Measurements from ENCODE around the gene ADAMTS20. TPM values are rescaled to one million over a fixed set of nuclear protein-coding genes. Genes with fewer than 3 reads are reported as not detected.
A peak's percentile ranks its signal among the peaks of the same experiment; 100 is the strongest.

ADAMTS20 gene
- total RNA-seq: 1 to 10 TPM in 4 of 8 experiments, under 1 TPM in 2, not detected in 2; 0.05 to 4.8 (median 2.4) TPM

GRCh38 chr12:43551971-43552559 is at the start of gene ADAMTS20:
Gene ADAMTS20, minus strand, starts transcription at chr12:43552203. Its CDS starts 282 bp downstream, at chr12:43551921.
- no peak within 1 kb of the TSS for H3K27ac ChIP-seq
- 0 to 10% (median 0%) methylated on average over 1 to 10 of the region's 51 CpGs; no CpG with 5 or more reads in 4 of the 10 experiments for WGBS, 10 experiments
- peak within 1 kb of the TSS; percentile 45 to 59 (median 58) for H3K4me3 ChIP-seq
- peaks cover 11 to 12% of the 10 kb centered on the region in 2 donors for H3K4me1 ChIP-seq (replicated peaks in 1 of 2)
- in situ Hi-C loops (cut with MboI; ENCODE audit: low pct_unique_long_range_greater_than_20kb in 2 of 9, low sequenced_read_pairs in 9 of 9, unreplicated experiment in 9 of 9): no loop called here
- ATAC-seq (replicated peaks in 6 of 8): peak in 6 of 8 experiments; percentile 92 to 94 (median 92)

- in situ Hi-C loops (cut with MboI; ENCODE audit: low pct_unique_long_range_greater_than_20kb in 2 of 9, low sequenced_read_pairs in 9 of 9, unreplicated experiment in 9 of 9): no loop called here
- Histone ChIP-seq H3K27ac (no peak overlapping the region), H3K4me3 (no peak overlapping the region), H3K4me1 (replicated peaks in 1 of 2) (no peaks in the 10 kb centered on the region)
- WGBS, 10 experiments: 0 to 100% (median 67%) methylated on average over 1 of the region's 1 CpG; no CpG with 5 or more reads in 2 of the 10 experiments
- ATAC-seq (replicated peaks in 6 of 8): no peak
Observed at GRCh38 chr12:43599708-43600107, 47.7 kb upstream of the ADAMTS20 start.

- in situ Hi-C loops (cut with MboI; ENCODE audit: low pct_unique_long_range_greater_than_20kb in 2 of 9, low sequenced_read_pairs in 9 of 9, unreplicated experiment in 9 of 9): no loop called here
- 33 to 100% (median 83%) methylated on average over 1 to 3 of the region's 3 CpGs; no CpG with 5 or more reads in 1 of the 10 experiments for WGBS, 10 experiments
- H3K27ac ChIP-seq: no peak overlapping the region
- H3K4me3 ChIP-seq: no peak overlapping the region
- ATAC-seq (replicated peaks in 6 of 8): no peak
- no peaks in the 10 kb centered on the region for H3K4me1 ChIP-seq (replicated peaks in 1 of 2)
Observed at GRCh38 chr12:43599066-43599465, 47.1 kb upstream of the ADAMTS20 start.

- 11 to 80% (median 56%) methylated on average over 1 of the region's 1 CpG; no CpG with 5 or more reads in 6 of the 10 experiments for WGBS, 10 experiments
- H3K27ac ChIP-seq: no peak overlapping the region
- H3K4me1 ChIP-seq (replicated peaks in 1 of 2): peaks cover 0 to 2% of the 10 kb centered on the region in 2 donors
- no peak overlapping the region for H3K4me3 ChIP-seq
- in situ Hi-C loops (cut with MboI; ENCODE audit: low pct_unique_long_range_greater_than_20kb in 2 of 9, low sequenced_read_pairs in 9 of 9, unreplicated experiment in 9 of 9): no loop called here
- no peak for ATAC-seq (replicated peaks in 6 of 8)
Observed at GRCh38 chr12:43590307-43590706, 38.3 kb upstream of the ADAMTS20 start.

- in situ Hi-C loops (cut with MboI; ENCODE audit: low pct_unique_long_range_greater_than_20kb in 2 of 9, low sequenced_read_pairs in 9 of 9, unreplicated experiment in 9 of 9): no loop called here
- WGBS, 10 experiments: 18 to 98% (median 83%) methylated on average over 2 to 7 of the region's 7 CpGs; no CpG with 5 or more reads in 2 of the 10 experiments
- H3K4me3 ChIP-seq: no peak overlapping the region
- ATAC-seq (replicated peaks in 6 of 8): no peak
- H3K27ac ChIP-seq: no peak overlapping the region
- peaks cover 0 to 2% of the 10 kb centered on the region in 2 donors for H3K4me1 ChIP-seq (replicated peaks in 1 of 2)
Observed at GRCh38 chr12:43586646-43587245, 34.7 kb upstream of the ADAMTS20 start.

- Histone ChIP-seq H3K4me1 (replicated peaks in 1 of 2) (peaks cover 0 to 2% of the 10 kb centered on the region in 2 donors), H3K4me3 (no peak overlapping the region), H3K27ac (no peak overlapping the region)
- WGBS, 10 experiments: 29 to 100% (median 80%) methylated on average over 1 of the region's 2 CpGs; no CpG with 5 or more reads in 4 of the 10 experiments
- in situ Hi-C loops (cut with MboI; ENCODE audit: low pct_unique_long_range_greater_than_20kb in 2 of 9, low sequenced_read_pairs in 9 of 9, unreplicated experiment in 9 of 9): no loop called here
- peak in 5 of 8 experiments; percentile 26 to 77 (median 54) for ATAC-seq (replicated peaks in 6 of 8)
Observed at GRCh38 chr12:43585676-43586075, 33.7 kb upstream of the ADAMTS20 start.

GRCh38 chr12:43580601-43581000 is 28.6 kb upstream of the ADAMTS20 start:
- H3K4me1 ChIP-seq (replicated peaks in 1 of 2): peaks cover 0 to 3% of the 10 kb centered on the region in 2 donors
- WGBS, 10 experiments: 18 to 96% (median 87%) methylated on average over 2 to 5 of the region's 5 CpGs
- no peak overlapping the region for H3K4me3 ChIP-seq
- H3K27ac ChIP-seq: no peak overlapping the region
- in situ Hi-C loops (cut with MboI; ENCODE audit: low pct_unique_long_range_greater_than_20kb in 2 of 9, low sequenced_read_pairs in 9 of 9, unreplicated experiment in 9 of 9): no loop called here
- ATAC-seq (replicated peaks in 6 of 8): no peak

- H3K4me3 ChIP-seq: no peak overlapping the region
- no peak overlapping the region for H3K27ac ChIP-seq
- in situ Hi-C loops (cut with MboI; ENCODE audit: low pct_unique_long_range_greater_than_20kb in 2 of 9, low sequenced_read_pairs in 9 of 9, unreplicated experiment in 9 of 9): no loop called here
- 0 to 96% (median 72%) methylated on average over 2 to 4 of the region's 4 CpGs for WGBS, 10 experiments
- ATAC-seq (replicated peaks in 6 of 8): no peak
- H3K4me1 ChIP-seq (replicated peaks in 1 of 2): peaks cover 0 to 3% of the 10 kb centered on the region in 2 donors
Observed at GRCh38 chr12:43579206-43579605, 27.2 kb upstream of the ADAMTS20 start.

GRCh38 chr12:43578782-43579181 is 26.8 kb upstream of the ADAMTS20 start:
- in situ Hi-C loops (cut with MboI; ENCODE audit: low pct_unique_long_range_greater_than_20kb in 2 of 9, low sequenced_read_pairs in 9 of 9, unreplicated experiment in 9 of 9): no loop called here
- H3K4me3 ChIP-seq: no peak overlapping the region
- H3K4me1 ChIP-seq (replicated peaks in 1 of 2): peaks cover 0 to 3% of the 10 kb centered on the region in 2 donors
- ATAC-seq (replicated peaks in 6 of 8): peak in 1 of 8 experiments; percentile 20
- WGBS, 10 experiments: 0 to 85% (median 33%) methylated on average over 1 to 3 of the region's 3 CpGs; no CpG with 5 or more reads in 2 of the 10 experiments
- H3K27ac ChIP-seq: no peak overlapping the region

GRCh38 chr12:43577381-43577780 is 25.4 kb upstream of the ADAMTS20 start:
- peak in 2 of 8 experiments; percentile 37 to 68 for ATAC-seq (replicated peaks in 6 of 8)
- 0 to 92% (median 64%) methylated on average over 2 to 3 of the region's 3 CpGs for WGBS, 10 experiments
- no peak overlapping the region for H3K27ac ChIP-seq
- no peak overlapping the region for H3K4me3 ChIP-seq
- peaks cover 0 to 3% of the 10 kb centered on the region in 2 donors for H3K4me1 ChIP-seq (replicated peaks in 1 of 2)
- in situ Hi-C loops (cut with MboI; ENCODE audit: low pct_unique_long_range_greater_than_20kb in 2 of 9, low sequenced_read_pairs in 9 of 9, unreplicated experiment in 9 of 9): no loop called here

- 13 to 100% (median 83%) methylated on average over 1 to 2 of the region's 2 CpGs; no CpG with 5 or more reads in 3 of the 10 experiments for WGBS, 10 experiments
- no peak for ATAC-seq (replicated peaks in 6 of 8)
- in situ Hi-C loops (cut with MboI; ENCODE audit: low pct_unique_long_range_greater_than_20kb in 2 of 9, low sequenced_read_pairs in 9 of 9, unreplicated experiment in 9 of 9): no loop called here
- peaks cover 0 to 3% of the 10 kb centered on the region in 2 donors for H3K4me1 ChIP-seq (replicated peaks in 1 of 2)
- H3K27ac ChIP-seq: no peak overlapping the region
- H3K4me3 ChIP-seq: no peak overlapping the region
Observed at GRCh38 chr12:43576162-43576561, 24.2 kb upstream of the ADAMTS20 start.

- Histone ChIP-seq H3K4me1 (replicated peaks in 1 of 2) (no peaks in the 10 kb centered on the region), H3K27ac (no peak overlapping the region), H3K4me3 (no peak overlapping the region)
- 60 to 100% (median 94%) methylated on average over 2 to 22 of the region's 27 CpGs; no CpG with 5 or more reads in 3 of the 10 experiments for WGBS, 10 experiments
- no peak for ATAC-seq (replicated peaks in 6 of 8)
- in situ Hi-C loops (cut with MboI; ENCODE audit: low pct_unique_long_range_greater_than_20kb in 2 of 9, low sequenced_read_pairs in 9 of 9, unreplicated experiment in 9 of 9): no loop called here
Observed at GRCh38 chr12:43571885-43572284, 19.9 kb upstream of the ADAMTS20 start.

GRCh38 chr12:43556057-43556456 is 4.1 kb upstream of the ADAMTS20 start:
- no peak for ATAC-seq (replicated peaks in 6 of 8)
- in situ Hi-C loops (cut with MboI; ENCODE audit: low pct_unique_long_range_greater_than_20kb in 2 of 9, low sequenced_read_pairs in 9 of 9, unreplicated experiment in 9 of 9): no loop called here
- Histone ChIP-seq H3K27ac (no peak overlapping the region), H3K4me3 (no peak overlapping the region), H3K4me1 (replicated peaks in 1 of 2) (no peaks in the 10 kb centered on the region)
